ENCODE results near the gene CNIH4.
"Not testable (repeated sequence)": the region's sequence is repeated elsewhere in the genome, so short reads cannot be mapped to it uniquely, and the experiment has no call there.

CNIH4 gene

GRCh38 chr1:224356685-224357625 is at the start of gene CNIH4:
CNIH4 (plus strand) TSS chr1:224356879; CDS start chr1:224356925, 46 bp downstream.
- peak; percentile 77 for DNase-seq (ENCODE audit: low read depth)

GRCh38 chr1:224308064-224308463 is 48.6 kb upstream of the CNIH4 start:
- no peak for DNase-seq (ENCODE audit: low read depth)

GRCh38 chr1:224311503-224311902 is 45.2 kb upstream of the CNIH4 start:
- DNase-seq (ENCODE audit: low read depth) = not testable (repeated sequence)

- DNase-seq (ENCODE audit: low read depth) = no peak
Observed at GRCh38 chr1:224312025-224312424, 44.7 kb upstream of the CNIH4 start.

- DNase-seq (ENCODE audit: low read depth) = no peak
Observed at GRCh38 chr1:224317383-224318045, 39.2 kb upstream of the CNIH4 start.

- DNase-seq (ENCODE audit: low read depth) = no peak
Observed at GRCh38 chr1:224321706-224322105, 35.0 kb upstream of the CNIH4 start.

GRCh38 chr1:224325959-224326358 is 30.7 kb upstream of the CNIH4 start:
- DNase-seq (ENCODE audit: low read depth) = no peak

GRCh38 chr1:224328644-224329043 is 28.0 kb upstream of the CNIH4 start:
- DNase-seq (ENCODE audit: low read depth) = no peak

GRCh38 chr1:224329484-224329841 is 27.2 kb upstream of the CNIH4 start:
- DNase-seq (ENCODE audit: low read depth) = no peak

GRCh38 chr1:224329842-224330753 is 26.6 kb upstream of the CNIH4 start, which contains the start of gene NVL:
NVL (minus strand) TSS chr1:224330172; CDS start chr1:224330127, 45 bp downstream.
- DNase-seq (ENCODE audit: low read depth) = peak; percentile 46

- DNase-seq (ENCODE audit: low read depth) = no peak
Observed at GRCh38 chr1:224331326-224331725, 25.4 kb upstream of the CNIH4 start.

GRCh38 chr1:224331824-224332223 is 24.9 kb upstream of the CNIH4 start:
- no peak for DNase-seq (ENCODE audit: low read depth)

GRCh38 chr1:224333309-224333926 is 23.3 kb upstream of the CNIH4 start:
- no peak for DNase-seq (ENCODE audit: low read depth)

- DNase-seq (ENCODE audit: low read depth) = no peak
Observed at GRCh38 chr1:224333939-224334786, 22.5 kb upstream of the CNIH4 start.

GRCh38 chr1:224338150-224338838 is 18.4 kb upstream of the CNIH4 start:
- DNase-seq (ENCODE audit: low read depth) = no peak

- DNase-seq (ENCODE audit: low read depth) = no peak
Observed at GRCh38 chr1:224339442-224340033, 17.1 kb upstream of the CNIH4 start.

- DNase-seq (ENCODE audit: low read depth) = not testable (repeated sequence)
Observed at GRCh38 chr1:224340453-224341384, 16.0 kb upstream of the CNIH4 start.

GRCh38 chr1:224343679-224344078 is 13.0 kb upstream of the CNIH4 start:
- no peak for DNase-seq (ENCODE audit: low read depth)

- no peak for DNase-seq (ENCODE audit: low read depth)
Observed at GRCh38 chr1:224348137-224348536, 8.5 kb upstream of the CNIH4 start.

Measured in stimulated activated CD8-positive, alpha-beta memory T cell treated with anti-CD3 and anti-CD28 coated beads, Interleukin-7, amount 100 ng/mL, for 24 hours (primary cell).